HepG2 (cell line): Measurements from ENCODE around the gene STAMBPL1.

Source experiments
- ATF3 ChIP-seq: sonication (generic); formaldehyde crosslinking; IDR thresholded peaks from 2 replicates; pipeline ENCODE4 v1.4.0; 2020; ENCODE audit warnings: missing genetic modification reagents
- CTCF ChIP-seq: sonication (generic); formaldehyde crosslinking; IDR thresholded peaks from 2 replicates; pipeline ENCODE4 v1.5.0; 2020; ENCODE audit warnings: mild to moderate bottlenecking, missing genetic modification reagents, moderate library complexity
- E2F1 ChIP-seq: sonication (generic); formaldehyde crosslinking; IDR thresholded peaks from 2 replicates; pipeline ENCODE4 v1.5.0; 2020; ENCODE audit warnings: missing genetic modification reagents
- ELF4 ChIP-seq: sonication (generic); formaldehyde crosslinking; IDR thresholded peaks from 2 replicates; pipeline ENCODE4 v1.5.0; 2020; ENCODE audit warnings: missing genetic modification reagents, mild to moderate bottlenecking, moderate library complexity, borderline replicate concordance
- FOXP1 ChIP-seq, 2 experiments: fragments of 450-650 bp in 1 of 2; IDR thresholded peaks; 2 replicates each; pipeline ENCODE4 v1.6.1; 2017 to 2018; ENCODE audit warnings: antibody characterized with exemption in 1 of 2
- GLI4 ChIP-seq: sonication (generic); formaldehyde crosslinking; IDR thresholded peaks from 2 replicates; pipeline ENCODE4 v1.5.1; 2020; ENCODE audit warnings: missing genetic modification reagents, mild to moderate bottlenecking, moderate library complexity, borderline replicate concordance
- KLF16 ChIP-seq, 2 experiments: sonication (generic) in 1 of 2; formaldehyde crosslinking in 1 of 2; IDR thresholded peaks; 2 replicates each; pipeline versions ENCODE4 v1.6.1 to v1.8.0; 2016 to 2023; ENCODE audit warnings: missing genetic modification reagents in 2 of 2, missing compliant biosample characterization in 1 of 2
- NR2C2 ChIP-seq: sonication (generic); formaldehyde crosslinking; IDR thresholded peaks from 2 replicates; pipeline ENCODE4 v1.4.0; 2020; ENCODE audit warnings: missing genetic modification reagents, mild to moderate bottlenecking, moderate library complexity, borderline replicate concordance
- RERE ChIP-seq: IDR thresholded peaks from 2 replicates; pipeline ENCODE4 v1.6.1; 2016; ENCODE audit warnings: low read depth, missing genetic modification reagents, missing compliant biosample characterization
- SMC3 ChIP-seq: IDR thresholded peaks from 2 replicates; pipeline ENCODE4 v1.6.1; 2011; ENCODE audit warnings: low read length, improper control_type of control experiment
- TAF1 ChIP-seq: sonication (generic); formaldehyde crosslinking; IDR thresholded peaks from 2 replicates; pipeline ENCODE4 v1.4.0; 2020; ENCODE audit warnings: missing genetic modification reagents
- ZNF24 ChIP-seq: fragments of 450-650 bp; IDR thresholded peaks from 2 replicates; pipeline ENCODE4 v1.6.1; 2017; ENCODE audit warnings: antibody characterized with exemption, mild to moderate bottlenecking

GRCh38 chr10:88922041-88922440 is 42.0 kb downstream of the STAMBPL1 start:
- no peak for TF ChIP-seq NR2C2 (CRISPR knock-in tag)
- no peak for TF ChIP-seq CTCF (CRISPR knock-in tag)
- no peak for TF ChIP-seq E2F1 (CRISPR knock-in tag)
- TF ChIP-seq FOXP1 (IDR thresholded peaks at IDR 0.05), result no peak
- TF ChIP-seq FOXP1 (CRISPR knock-in tag; IDR thresholded peaks at IDR 0.05), result no peak
- TF ChIP-seq ZNF24, result no peak
- TF ChIP-seq KLF16 (CRISPR knock-in tag; IDR thresholded peaks at IDR 0.05), result no peak
- TF ChIP-seq ELF4 (CRISPR knock-in tag), result no peak
- no peak for TF ChIP-seq TAF1 (CRISPR knock-in tag)
- TF ChIP-seq GLI4 (CRISPR knock-in tag), result no peak
- no peak for TF ChIP-seq RERE
- TF ChIP-seq SMC3, result no peak
- no peak for TF ChIP-seq ATF3 (CRISPR knock-in tag)
